T-helper 1 cell treated with Interleukin-12 subunit alpha and Interleukin-12 subunit beta and Interleukin-4 antibody, amounts not matched to agents 30 ng/mL and 1 ng/mL, for 36 hours (primary cell): ENCODE data around the gene DIP2C. TPM values are rescaled to one million over a fixed set of nuclear protein-coding genes. Genes with fewer than 3 reads are reported as not detected.

Experiments used
- intact Hi-C: fragments of 100-400 bp; cut with micrococcal nuclease; formaldehyde crosslinking; loops from one replicate; pipeline ENCODE4 v1.15.1; 2024
- total RNA-seq: library from RNA; stranded (reverse); gene quantifications from 2 replicates; pipeline ENCODE4 v1.2.3, GENCODE V29; 2022

The DIP2C gene
- total RNA-seq, 1 donor from 2014 or later = 2.8 TPM

DNA sequence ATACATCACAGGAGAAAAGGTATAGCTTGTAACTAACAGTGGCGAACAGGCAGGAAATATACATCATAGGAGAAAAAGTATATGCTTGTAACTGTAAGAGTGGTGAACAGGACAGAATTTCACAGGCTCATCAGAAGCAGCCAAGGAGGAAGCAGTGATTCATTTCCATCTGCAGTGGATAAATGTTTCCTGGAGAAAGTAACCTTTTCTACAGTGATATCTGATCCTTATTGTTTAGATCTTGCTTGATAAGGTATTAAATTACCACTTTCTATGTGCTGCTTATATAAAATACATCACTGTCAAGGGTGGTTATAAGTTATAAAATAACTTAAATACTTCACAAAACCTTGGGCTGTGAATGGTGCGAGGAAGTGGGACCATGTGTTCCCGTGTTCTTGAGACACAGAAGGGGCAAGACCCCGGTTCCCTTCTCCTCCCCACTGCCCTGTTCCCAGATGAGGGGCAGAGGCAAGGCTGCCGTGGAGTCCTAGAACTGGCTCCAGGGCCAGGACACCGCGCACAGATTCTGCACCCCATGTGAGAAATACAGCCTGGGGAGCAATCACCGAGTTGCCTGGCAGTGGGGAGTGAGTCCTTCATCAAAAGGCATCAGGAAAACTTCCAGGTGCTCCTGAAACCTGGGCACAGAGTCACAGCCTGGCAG lies 135.2 kb downstream of the DIP2C start:
- intact Hi-C loops = no loop called here

DNA sequence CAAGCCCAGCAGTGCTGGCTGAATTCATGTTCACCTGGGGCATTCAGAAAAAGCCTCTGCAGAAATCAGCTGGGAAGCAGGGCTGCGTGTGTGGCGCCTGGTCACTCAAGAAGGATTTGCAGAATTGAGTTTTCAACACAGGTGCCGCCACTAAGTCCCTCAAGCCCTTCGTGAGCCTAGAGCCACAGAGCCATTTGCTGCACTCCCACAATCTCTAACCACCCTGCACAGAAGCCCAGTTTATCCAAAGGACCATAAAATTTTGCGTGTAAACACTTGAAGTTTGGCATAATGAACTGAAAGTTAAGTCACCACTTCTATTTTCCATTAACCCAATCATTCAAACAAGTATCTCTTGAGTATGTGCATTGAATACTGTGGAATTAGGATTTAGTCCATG lies 136.2 kb downstream of the DIP2C start:
- intact Hi-C loops = no loop called here

- intact Hi-C loops = no loop called here
These were observed 136.8 kb downstream of the DIP2C start for GRCh38 chr10:552679-553078.

DNA sequence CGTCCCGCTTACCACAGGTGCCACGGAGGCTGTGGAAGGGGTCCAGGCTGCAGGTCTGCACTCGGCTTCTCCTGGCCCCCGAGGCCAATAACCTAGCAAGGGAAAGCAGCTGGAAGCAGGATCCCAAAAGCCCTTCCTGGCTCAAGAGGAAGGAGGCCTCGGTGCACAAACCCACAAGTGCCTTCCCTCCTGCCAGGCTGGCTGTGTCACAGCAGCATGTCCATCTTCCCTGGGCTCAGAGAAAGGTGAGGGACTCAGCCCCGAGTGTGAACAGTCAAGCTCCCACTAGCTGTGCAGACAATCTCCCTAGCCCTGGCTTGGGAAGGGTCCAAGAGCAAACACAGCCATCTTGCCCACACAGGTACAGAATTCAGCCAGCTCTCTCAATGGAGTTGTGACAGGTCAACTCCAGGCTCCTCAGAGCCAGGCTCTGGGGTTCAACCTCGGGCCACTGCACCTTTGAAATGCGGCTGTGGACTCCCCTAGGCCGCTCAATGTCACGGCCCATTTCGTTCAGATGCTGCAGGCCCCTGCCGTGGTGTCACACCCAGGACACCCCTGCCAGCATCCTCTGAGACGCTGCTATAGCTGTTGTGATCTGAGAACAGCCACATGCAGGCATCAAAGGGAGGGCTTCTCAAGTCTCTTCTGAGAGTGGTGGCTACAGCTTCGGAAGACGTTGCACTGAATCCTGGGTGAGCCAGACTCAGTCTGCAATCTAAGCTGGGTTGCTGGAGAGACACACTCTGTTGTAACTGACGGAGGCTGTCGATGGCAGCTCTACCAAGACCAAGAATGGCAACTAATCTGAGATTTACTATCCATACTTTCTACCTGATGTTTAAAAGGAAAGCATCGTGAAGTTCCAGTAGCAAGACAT lies 137.9 kb downstream of the DIP2C start:
- intact Hi-C loops = no loop called here

- intact Hi-C loops = no loop called here
These were observed 138.6 kb downstream of the DIP2C start for GRCh38 chr10:550665-551372.

- intact Hi-C loops = no loop called here
These were observed 140.1 kb downstream of the DIP2C start for GRCh38 chr10:549391-549790.

- intact Hi-C loops = no loop called here
These were observed 141.1 kb downstream of the DIP2C start for GRCh38 chr10:548238-548901.

GRCh38 chr10:547591-548081 lies 141.8 kb downstream of the DIP2C start:
- intact Hi-C loops = no loop called here

DNA sequence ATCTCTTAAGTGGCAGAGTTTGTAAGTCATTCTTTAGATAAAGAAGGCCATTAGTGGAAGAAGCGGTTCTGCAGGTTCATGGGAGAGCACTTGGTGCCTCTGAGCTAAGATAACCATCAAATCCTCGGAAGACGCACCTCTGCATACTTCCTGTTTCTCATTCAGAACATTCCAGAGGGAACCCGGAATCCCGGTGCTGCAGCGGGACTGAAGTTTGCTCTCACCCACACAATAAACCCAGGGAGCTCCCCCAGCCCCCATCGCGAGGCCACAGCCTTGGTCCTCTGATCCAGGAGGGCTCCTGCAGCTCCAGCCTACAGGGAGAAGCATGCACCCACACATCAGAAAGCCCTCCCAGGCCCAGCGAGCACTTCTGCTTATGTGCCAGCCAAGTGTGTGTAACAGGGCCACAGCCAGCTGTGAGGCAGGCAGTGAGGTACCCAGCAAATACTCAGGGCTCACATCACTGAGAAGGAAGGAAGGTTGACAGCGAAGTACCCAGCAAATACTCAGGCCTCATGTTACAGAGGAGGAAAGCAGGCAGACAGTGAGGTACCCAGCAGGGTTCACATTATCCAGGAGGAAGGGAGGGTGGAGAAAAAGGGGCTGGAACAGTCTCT lies 142.4 kb downstream of the DIP2C start:
- intact Hi-C loops = no loop called here

DNA sequence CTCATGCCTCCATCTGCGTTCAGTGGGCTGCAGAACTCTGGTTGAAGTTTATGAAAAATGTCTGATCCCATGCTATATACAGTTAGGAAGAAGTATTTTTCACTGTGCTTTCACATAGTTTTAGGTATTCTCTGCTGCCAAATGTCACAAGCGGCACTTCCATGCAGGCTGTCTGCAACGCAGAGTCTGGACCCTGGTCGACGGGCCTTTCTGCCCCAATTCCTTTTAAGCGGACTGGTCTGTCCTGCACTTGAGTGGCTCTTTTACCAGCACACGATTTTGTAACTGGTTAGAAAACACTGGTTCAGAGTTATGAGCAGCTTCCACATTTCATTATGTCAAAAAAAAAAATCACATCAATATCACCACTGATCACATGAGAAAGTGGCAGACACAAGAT lies 143.0 kb downstream of the DIP2C start:
- intact Hi-C loops = no loop called here

DNA sequence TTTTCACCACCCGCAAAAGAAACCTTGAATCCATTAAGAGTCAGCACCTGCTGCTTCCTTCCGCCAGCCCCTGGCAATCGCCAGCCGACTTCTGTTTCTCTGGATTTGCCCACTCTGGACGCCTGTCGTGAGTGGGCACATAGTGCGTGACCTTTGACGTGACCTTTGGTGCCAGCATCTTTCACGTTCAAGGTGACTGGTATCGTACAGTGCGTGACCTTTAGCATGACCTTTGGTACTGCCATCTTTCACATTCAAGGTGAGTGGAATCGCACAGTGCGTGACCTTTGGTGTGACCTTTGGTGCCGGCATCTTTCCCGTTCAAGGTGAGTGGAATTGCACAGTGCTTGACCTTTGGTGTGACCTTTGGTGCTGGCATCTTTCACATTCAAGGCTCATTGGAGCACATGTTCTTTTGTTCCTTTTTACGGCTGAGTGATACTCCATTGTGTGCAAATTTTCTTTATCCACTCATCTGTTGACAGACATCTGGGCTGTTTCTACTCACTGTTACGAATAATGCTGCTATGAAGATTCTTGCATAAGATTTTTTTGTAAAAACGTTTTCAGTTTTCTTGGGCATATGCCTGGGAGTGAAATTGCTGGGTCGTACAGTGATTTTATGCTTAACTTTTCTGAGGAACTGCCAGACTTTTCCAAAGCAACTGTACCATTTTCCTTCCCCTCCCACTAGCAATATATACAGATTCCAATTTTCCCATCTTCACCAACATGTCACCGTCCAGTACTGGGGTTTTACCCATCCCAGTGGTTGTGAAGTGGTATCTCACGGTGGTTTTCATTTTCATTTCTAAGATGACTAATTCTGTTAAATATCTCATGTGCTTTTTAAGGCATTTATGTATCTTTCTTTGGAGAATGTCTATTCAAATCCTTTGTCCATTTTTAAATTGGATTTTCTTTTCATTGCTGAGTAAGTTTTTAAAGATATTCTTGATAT lies 145.3 kb downstream of the DIP2C start:
- intact Hi-C loops = no loop called here

DNA sequence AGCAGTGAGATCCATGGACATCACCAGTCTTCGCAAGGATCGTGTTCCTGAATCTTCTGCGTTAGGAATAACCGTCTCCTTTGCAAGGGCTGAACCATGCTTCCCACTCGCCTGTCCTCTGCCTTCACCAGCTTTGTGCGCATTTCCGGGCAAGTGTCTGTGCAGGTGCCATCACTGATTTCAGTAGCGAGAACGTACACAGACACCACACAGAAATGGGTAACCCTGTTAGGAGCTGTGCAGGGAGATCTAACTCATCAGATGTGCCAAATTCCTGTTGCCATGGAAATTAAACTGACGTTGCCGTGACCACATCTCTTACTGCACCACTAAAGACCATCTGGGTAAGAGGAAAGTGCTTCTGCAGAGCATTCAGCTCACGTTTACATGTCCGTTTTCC lies 146.3 kb downstream of the DIP2C start:
- intact Hi-C loops = no loop called here

DNA sequence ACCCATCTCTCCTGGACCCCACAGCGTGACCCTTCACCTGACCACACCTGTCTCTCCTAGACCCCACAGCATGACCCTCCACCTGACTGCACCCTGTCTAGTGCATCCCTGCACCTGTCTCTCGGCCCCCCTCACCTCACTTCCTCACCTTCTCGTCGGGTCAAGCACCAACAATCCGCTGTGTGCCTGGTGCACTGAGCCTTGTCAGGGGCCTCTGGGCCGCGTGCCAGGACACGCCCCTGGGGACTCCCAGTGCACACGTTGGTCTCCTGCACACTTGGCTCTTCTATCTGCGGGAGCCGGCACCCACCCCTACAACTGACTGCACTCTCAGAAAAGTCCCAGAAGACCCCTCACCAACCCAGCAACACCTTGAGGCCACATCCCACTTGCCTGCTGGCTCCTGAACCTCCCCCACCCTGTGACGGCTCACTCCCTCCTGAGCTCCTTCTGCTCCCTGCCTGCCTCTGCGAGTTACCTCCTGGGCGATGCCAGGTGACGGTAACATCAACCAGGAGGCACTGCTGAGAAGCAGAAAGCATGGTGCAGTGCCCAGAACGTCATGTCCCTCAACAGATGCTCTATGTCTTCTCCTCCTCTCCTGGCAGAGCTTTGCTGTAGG lies 147.6 kb downstream of the DIP2C start:
- intact Hi-C loops = no loop called here

DNA sequence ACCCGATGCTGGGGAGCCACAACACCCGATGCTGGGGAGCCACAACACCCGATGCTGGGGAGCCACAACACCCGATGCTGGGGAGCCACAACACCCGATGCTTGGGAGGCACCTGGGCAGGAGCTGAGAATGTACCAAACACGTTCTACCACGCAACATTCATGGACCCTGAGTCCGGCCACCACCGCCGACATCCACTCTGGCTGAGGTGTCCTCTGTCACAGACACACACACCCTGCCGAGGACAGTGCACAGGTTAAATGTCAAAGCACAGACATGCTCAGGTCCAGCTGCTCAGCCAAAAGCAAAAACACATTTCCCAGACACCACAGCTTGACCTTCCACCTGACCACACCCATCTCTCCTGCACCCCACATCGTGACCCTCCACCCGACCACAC lies 148.4 kb downstream of the DIP2C start:
- intact Hi-C loops = no loop called here

DNA sequence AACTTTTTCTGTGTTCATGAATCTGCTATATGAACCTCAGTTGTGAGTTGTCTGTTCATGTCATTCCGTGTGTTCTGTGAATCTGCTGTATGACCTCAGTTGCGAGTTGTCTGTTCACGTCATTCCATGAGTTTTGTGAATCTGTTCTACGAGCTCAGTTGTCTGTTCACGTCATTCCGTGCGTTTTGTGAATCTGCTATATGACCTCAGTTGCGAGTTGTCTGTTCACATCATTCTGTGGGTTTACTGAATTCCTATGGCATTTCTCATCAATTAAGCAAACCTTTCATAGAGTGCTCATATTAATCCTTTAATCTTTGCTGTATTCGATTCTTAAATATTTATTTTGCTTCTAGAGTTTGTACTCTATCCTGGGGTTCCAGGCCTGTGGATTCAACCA lies 150.6 kb downstream of the DIP2C start:
- intact Hi-C loops = no loop called here

- intact Hi-C loops = no loop called here
These were observed 152.5 kb downstream of the DIP2C start for GRCh38 chr10:536935-537334.

- intact Hi-C loops = no loop called here
These were observed 153.0 kb downstream of the DIP2C start for GRCh38 chr10:536371-536925.

- intact Hi-C loops = no loop called here
These were observed 153.5 kb downstream of the DIP2C start for GRCh38 chr10:535952-536351.

GRCh38 chr10:535051-535450 lies 154.4 kb downstream of the DIP2C start:
- intact Hi-C loops = no loop called here
